HepG2 (cell line): ENCODE data around the gene MARK2.

ENCODE experiments used
- CHD4 ChIP-seq: fragments of 200-600 bp; sonication (generic); IDR thresholded peaks from 2 replicates; pipeline ENCODE4 v1.7.0; 2017; ENCODE audit warnings: mild to moderate bottlenecking, low read length, borderline replicate concordance
- CTCF ChIP-seq: sonication (generic); formaldehyde crosslinking; IDR thresholded peaks from 2 replicates; pipeline ENCODE4 v1.5.0; 2020; ENCODE audit warnings: mild to moderate bottlenecking, missing genetic modification reagents, moderate library complexity
- EEA1 ChIP-seq: sonication (generic); formaldehyde crosslinking; IDR thresholded peaks from 2 replicates; pipeline ENCODE4 v1.5.1; 2020; ENCODE audit warnings: mild to moderate bottlenecking, missing genetic modification reagents, borderline replicate concordance
- MEIS1 ChIP-seq: sonication (generic); formaldehyde crosslinking; IDR thresholded peaks from 2 replicates; pipeline ENCODE4 v1.9.0; 2021; ENCODE audit warnings: mild to moderate bottlenecking, missing genetic modification reagents, moderate library complexity, borderline replicate concordance
- TCF7L2 ChIP-seq: IDR thresholded peaks from 2 replicates; pipeline ENCODE4 v1.6.1; 2011; ENCODE audit warnings: mild to moderate bottlenecking, low read depth, low read length, moderate library complexity
- ZNF30 ChIP-seq: sonication (generic); formaldehyde crosslinking; IDR thresholded peaks from 2 replicates; pipeline ENCODE4 v1.5.0; 2020; ENCODE audit warnings: mild to moderate bottlenecking, missing genetic modification reagents

DNA sequence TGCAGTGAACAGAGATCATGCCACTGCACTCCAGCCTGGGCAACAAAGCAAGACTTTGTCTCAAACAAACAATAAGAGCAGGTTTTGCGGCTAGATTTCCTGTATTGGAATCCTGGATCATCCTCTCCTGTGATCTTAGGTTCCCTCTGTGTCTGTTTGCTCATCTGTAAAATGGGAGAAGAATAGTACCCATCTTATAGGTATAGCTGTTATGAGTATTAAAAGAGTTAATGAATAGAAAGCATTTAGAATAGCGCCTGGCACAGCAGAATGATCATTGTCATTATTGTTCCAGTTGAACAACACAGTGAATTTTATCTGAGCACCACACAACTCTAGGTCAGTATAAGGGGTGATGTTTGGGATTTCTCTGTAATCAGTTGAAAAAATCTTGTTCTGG is 10.8 kb downstream of the MARK2 start:
- TF ChIP-seq CTCF (CRISPR knock-in tag) (no peak), ZNF30 (CRISPR knock-in tag) (no peak), MEIS1 (CRISPR knock-in tag) (no peak), TCF7L2 (no peak), CHD4 (no peak), EEA1 (CRISPR knock-in tag) (no peak)
